Upper lobe of left lung (tissue), 4 donors: ENCODE results near the gene ADARB1.

Experiments used
- POLR2A ChIP-seq, 4 donors: fragments of 450-650 bp; IDR thresholded peaks; one replicate each; pipeline ENCODE4 v1.5.1; 2016 to 2017; ENCODE audit warnings: antibody characterized with exemption in 4 of 4, mild to moderate bottlenecking in 2 of 4
- POLR2AphosphoS5 ChIP-seq, 2 donors: sonication (generic); formaldehyde crosslinking; IDR thresholded peaks; one replicate each; pipeline ENCODE4 v1.5.1; 2017; ENCODE audit warnings: antibody characterized with exemption in 2 of 2
- TF ChIP-seq, protein P1 (sequence below), 6 experiments: fragments of 450-650 bp in 4 of 6; fragments of 200-600 bp in 2 of 6; sonication (generic) in 2 of 6; IDR thresholded peaks; one replicate each; pipeline ENCODE4 v1.5.1; 2016 to 2019; ENCODE audit warnings: antibody characterized with exemption in 6 of 6

GRCh38 chr21:45234127-45234526, 159.7 kb downstream of the ADARB1 start:
- TF ChIP-seq, protein P1, sequence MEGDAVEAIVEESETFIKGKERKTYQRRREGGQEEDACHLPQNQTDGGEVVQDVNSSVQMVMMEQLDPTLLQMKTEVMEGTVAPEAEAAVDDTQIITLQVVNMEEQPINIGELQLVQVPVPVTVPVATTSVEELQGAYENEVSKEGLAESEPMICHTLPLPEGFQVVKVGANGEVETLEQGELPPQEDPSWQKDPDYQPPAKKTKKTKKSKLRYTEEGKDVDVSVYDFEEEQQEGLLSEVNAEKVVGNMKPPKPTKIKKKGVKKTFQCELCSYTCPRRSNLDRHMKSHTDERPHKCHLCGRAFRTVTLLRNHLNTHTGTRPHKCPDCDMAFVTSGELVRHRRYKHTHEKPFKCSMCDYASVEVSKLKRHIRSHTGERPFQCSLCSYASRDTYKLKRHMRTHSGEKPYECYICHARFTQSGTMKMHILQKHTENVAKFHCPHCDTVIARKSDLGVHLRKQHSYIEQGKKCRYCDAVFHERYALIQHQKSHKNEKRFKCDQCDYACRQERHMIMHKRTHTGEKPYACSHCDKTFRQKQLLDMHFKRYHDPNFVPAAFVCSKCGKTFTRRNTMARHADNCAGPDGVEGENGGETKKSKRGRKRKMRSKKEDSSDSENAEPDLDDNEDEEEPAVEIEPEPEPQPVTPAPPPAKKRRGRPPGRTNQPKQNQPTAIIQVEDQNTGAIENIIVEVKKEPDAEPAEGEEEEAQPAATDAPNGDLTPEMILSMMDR (IDR thresholded peaks at IDR 0.05): no peak
- TF ChIP-seq POLR2A (IDR thresholded peaks at IDR 0.05) (no peak), POLR2AphosphoS5 (IDR thresholded peaks at IDR 0.05) (no peak)
